ENCODE measurements around the gene NFATC1.

- TF ChIP-seq, protein P1, sequence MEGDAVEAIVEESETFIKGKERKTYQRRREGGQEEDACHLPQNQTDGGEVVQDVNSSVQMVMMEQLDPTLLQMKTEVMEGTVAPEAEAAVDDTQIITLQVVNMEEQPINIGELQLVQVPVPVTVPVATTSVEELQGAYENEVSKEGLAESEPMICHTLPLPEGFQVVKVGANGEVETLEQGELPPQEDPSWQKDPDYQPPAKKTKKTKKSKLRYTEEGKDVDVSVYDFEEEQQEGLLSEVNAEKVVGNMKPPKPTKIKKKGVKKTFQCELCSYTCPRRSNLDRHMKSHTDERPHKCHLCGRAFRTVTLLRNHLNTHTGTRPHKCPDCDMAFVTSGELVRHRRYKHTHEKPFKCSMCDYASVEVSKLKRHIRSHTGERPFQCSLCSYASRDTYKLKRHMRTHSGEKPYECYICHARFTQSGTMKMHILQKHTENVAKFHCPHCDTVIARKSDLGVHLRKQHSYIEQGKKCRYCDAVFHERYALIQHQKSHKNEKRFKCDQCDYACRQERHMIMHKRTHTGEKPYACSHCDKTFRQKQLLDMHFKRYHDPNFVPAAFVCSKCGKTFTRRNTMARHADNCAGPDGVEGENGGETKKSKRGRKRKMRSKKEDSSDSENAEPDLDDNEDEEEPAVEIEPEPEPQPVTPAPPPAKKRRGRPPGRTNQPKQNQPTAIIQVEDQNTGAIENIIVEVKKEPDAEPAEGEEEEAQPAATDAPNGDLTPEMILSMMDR (IDR thresholded peaks at IDR 0.05): no peak
- TF ChIP-seq POLR2A (IDR thresholded peaks at IDR 0.05): no peak
- no peak for TF ChIP-seq POLR2AphosphoS5 (IDR thresholded peaks at IDR 0.05)
Measured at GRCh38 chr18:79497638-79498081, 101.9 kb downstream of the NFATC1 start.
